K562 (cell line): Measurements from ENCODE around the gene SPATA13. TPM values are rescaled to one million over a fixed set of nuclear protein-coding genes. Genes with fewer than 3 reads are reported as not detected.

Source experiments
- ATAC-seq: fragments of 200-7000 bp; cut with Tn5 transposase; 3 replicates; pipeline ENCODE4 v1.9.1; 2020; ENCODE audit warnings: moderate library complexity
- BruUV-seq: library from RNA; stranded (reverse); fragments of 400-500 nt; replicated peaks from 2 replicates; lab custom pipeline; 2021; lab: Mats Ljungman, UMichigan
- CTCF ChIA-PET: fragments of 300-600 bp; formaldehyde crosslinking; extraction: SDS; loops from one replicate; lab custom pipeline; 2021; ENCODE audit warnings: low intra/inter-chr PET ratio; lab: Yijun Ruan, JAX
- POLR2A ChIA-PET: fragments of 300-600, 350-650 bp; sonication (Branson Sonifier 250); formaldehyde crosslinking; extraction: SDS; loops from one replicate; lab custom pipeline; 2021; ENCODE audit warnings: antibody characterized with exemption, inconsistent platforms; lab: Yijun Ruan, JAX
- DNase-seq, 4 experiments: peaks; one replicate each; pipeline versions ENCODE4 v3.0.0 to v3.0.0-alpha.2; 2011 to 2018; ENCODE audit warnings: low spot score in 3 of 4, mixed read lengths in 3 of 4; ENCODE audit errors: extremely low read depth in 1 of 4
- FAIRE-seq: peaks from 2 replicates; lab custom pipeline; 2011; peaks lifted over from hg19 to GRCh38; lab: Jason Lieb, UNC
- H2AFZ ChIP-seq: 2 replicates; pipeline ENCODE4 v1.6.0; 2011; ENCODE audit warnings: low read depth, low read length, control low read depth, inconsistent platforms
- H3K27ac ChIP-seq: fragments of 200-600 bp; 3 replicates; pipeline ENCODE4 v1.8.0; 2011; ENCODE audit warnings: low read depth, mild to moderate bottlenecking, control low read depth, inconsistent platforms, low read length, moderate library complexity, mixed read lengths; ENCODE audit errors: extremely low read depth
- H3K27me3 ChIP-seq, 2 experiments: fragments of 300-600 bp in 1 of 2; 2 replicates in 1 of 2; 3 replicates in 1 of 2; pipeline versions ENCODE4 v1.6.0 to v1.8.0; 2011; ENCODE audit warnings: inconsistent platforms in 2 of 2, low read length in 2 of 2, mild to moderate bottlenecking in 1 of 2, mixed read lengths in 1 of 2, moderate library complexity in 1 of 2; ENCODE audit not compliant: control insufficient read depth in 2 of 2, insufficient read depth in 2 of 2
- H3K36me3 ChIP-seq: fragments of 300-600 bp; 3 replicates; pipeline ENCODE4 v1.8.0; 2011; ENCODE audit warnings: mild to moderate bottlenecking, low read length, inconsistent platforms; ENCODE audit not compliant: control insufficient read depth, insufficient read depth
- H3K4me1 ChIP-seq, 2 experiments: fragments of 200-600 bp in 1 of 2; replicated peaks in 1 of 2; 2 replicates in 1 of 2; 3 replicates in 1 of 2; pipeline versions ENCODE4 v1.5.1 to v1.8.0; 2011; ENCODE audit warnings: inconsistent platforms in 2 of 2, low read length in 2 of 2, mild to moderate bottlenecking in 1 of 2, mixed read lengths in 1 of 2, moderate library complexity in 1 of 2; ENCODE audit not compliant: control insufficient read depth in 2 of 2, insufficient read depth in 2 of 2
- H3K4me2 ChIP-seq: 2 replicates; pipeline ENCODE4 v1.6.1; 2011; ENCODE audit warnings: low read length, control low read depth, inconsistent platforms, mixed read lengths; ENCODE audit not compliant: insufficient read depth
- H3K4me3 ChIP-seq: fragments of 200-600 bp; sonication (generic), shearing (Covaris generic); 2 replicates; pipeline ENCODE4 v1.5.1; 2016; ENCODE audit warnings: control low read depth, inconsistent platforms
- H3K79me2 ChIP-seq: fragments of 200-600 bp; 3 replicates; pipeline ENCODE4 v1.8.0; 2011; ENCODE audit warnings: low read length, inconsistent platforms; ENCODE audit not compliant: control insufficient read depth, insufficient read depth
- H3K9ac ChIP-seq, 2 experiments: 2 replicates each; pipeline versions ENCODE4 v1.6.0 to v1.6.1; 2011; ENCODE audit warnings: low read depth in 2 of 2, low read length in 2 of 2, control low read depth in 1 of 2, inconsistent platforms in 1 of 2, mild to moderate bottlenecking in 1 of 2, mixed read lengths in 1 of 2; ENCODE audit not compliant: insufficient read depth in 1 of 2
- H3K9me1 ChIP-seq: one replicate; pipeline ENCODE4 v1.6.0; 2011; ENCODE audit warnings: inconsistent platforms, mild to moderate bottlenecking, low read length, moderate library complexity; ENCODE audit not compliant: control insufficient read depth, insufficient read depth
- H3K9me3 ChIP-seq: replicated peaks from 2 replicates; pipeline ENCODE4 v1.5.1; 2011; ENCODE audit warnings: low read depth, low read length, inconsistent platforms; ENCODE audit not compliant: control insufficient read depth, insufficient read depth
- H4K20me1 ChIP-seq: replicated peaks from 2 replicates; pipeline ENCODE4 v1.6.1; 2011; ENCODE audit warnings: low read length, inconsistent platforms, mixed read lengths; ENCODE audit not compliant: control insufficient read depth, insufficient read depth
- ASH1L ChIP-seq: fragments of 450-650 bp; IDR thresholded peaks from 2 replicates; pipeline ENCODE4 v1.6.1; 2018; ENCODE audit warnings: borderline replicate concordance, mild to moderate bottlenecking, low read depth; ENCODE audit not compliant: partially characterized antibody
- ELK1 ChIP-seq: sonication (generic); formaldehyde crosslinking; IDR thresholded peaks from 2 replicates; pipeline ENCODE4 v1.8.1; 2022; ENCODE audit warnings: missing genetic modification reagents
- FUS ChIP-seq: fragments of 200-400 bp; formaldehyde crosslinking; optimal IDR thresholded peaks from 2 replicates; pipeline ENCODE3; 2017; ENCODE audit warnings: low read depth, low read length
- MYNN ChIP-seq, 2 experiments: sonication (generic); formaldehyde crosslinking in 1 of 2; IDR thresholded peaks; 2 replicates each; pipeline versions ENCODE4 v1.5.0 to v1.6.1; 2016 to 2020; ENCODE audit warnings: antibody characterized with exemption in 1 of 2, missing genetic modification reagents in 1 of 2
- NR3C1 ChIP-seq: sonication (generic); formaldehyde crosslinking; IDR thresholded peaks from 2 replicates; pipeline ENCODE4 v1.8.1; 2022; ENCODE audit warnings: missing genetic modification reagents
- SMAD1 ChIP-seq: fragments of 150-350 bp; IDR thresholded peaks from 2 replicates; pipeline ENCODE4 v1.6.1; 2014; ENCODE audit warnings: low read length, low read depth; ENCODE audit not compliant: partially characterized antibody
- SRF ChIP-seq, 2 experiments: fragments of 250-450, 450-650 bp in 1 of 2; sonication (Bioruptor Pico) in 1 of 2; sonication (generic) in 1 of 2; formaldehyde crosslinking; IDR thresholded peaks; 2 replicates each; pipeline versions ENCODE4 v1.5.0 to v1.5.1; 2020 to 2022; ENCODE audit warnings: mild to moderate bottlenecking in 1 of 2, missing genetic modification reagents in 1 of 2
- TCF7 ChIP-seq: sonication (generic); IDR thresholded peaks from 2 replicates; pipeline ENCODE4 v1.6.1; 2016; ENCODE audit warnings: antibody characterized with exemption, borderline replicate concordance
- VEZF1 ChIP-seq: fragments of 200-800 bp; sonication (Bioruptor generic); IDR thresholded peaks from 2 replicates; pipeline ENCODE4 v1.6.1; 2017; ENCODE audit warnings: missing genetic modification characterization, missing compliant biosample characterization
- WHSC1 ChIP-seq: IDR thresholded peaks from one replicate; pipeline ENCODE4 v1.6.1; 2012; ENCODE audit warnings: low read length, control low read depth, inconsistent platforms
- ZNF224 ChIP-seq: sonication (generic); formaldehyde crosslinking; IDR thresholded peaks from 2 replicates; pipeline ENCODE4 v1.8.0; 2022; ENCODE audit warnings: mild to moderate bottlenecking, missing genetic modification reagents
- ZNF398 ChIP-seq: fragments of 250-450 bp; sonication (Bioruptor Pico); IDR thresholded peaks from 2 replicates; pipeline ENCODE4 v1.8.0; 2021; ENCODE audit warnings: moderate library complexity, mild to moderate bottlenecking, inconsistent platforms
- ZNF77 ChIP-seq: fragments of 250-450 bp; sonication (Bioruptor Pico); IDR thresholded peaks from 2 replicates; pipeline ENCODE4 v1.5.0; 2020
- WGBS: fragments of 100-300 bp; shearing (Covaris generic); methylation state at CpG from one replicate; pipeline ENCODE4 v1.1.6; 2016; ENCODE audit warnings: low coverage, mixed read lengths; ENCODE audit not compliant: insufficient coverage; ENCODE audit errors: missing lambda C conversion rate; 5-methylcytosine and 5-hydroxymethylcytosine counted together
- in situ Hi-C: fragments of 300-500 bp; cut with MboI; formaldehyde crosslinking; loops from 4 replicates; pipeline ENCODE4 v1.15.0; 2018; ENCODE audit warnings: inconsistent platforms, mixed read lengths
- intact Hi-C: fragments of 100-400 bp; cut with micrococcal nuclease; formaldehyde crosslinking; loops from 2 replicates; pipeline ENCODE4 v1.14.2; 2022
- polyA plus RNA-seq, 8 experiments: library from polyadenylated mRNA; depleted of rRNA in 4 of 8; stranded (reverse) in 5 of 8; unstranded in 3 of 8; fragments of >200 nt; fragmentation: Nextera tagmentation in 2 of 8; fragmentation: Illumina TruSeq in 1 of 8; extraction: Ambion mirVana in 2 of 8; extraction: Trizol in 1 of 8; gene quantifications; 2 replicates each; pipeline versions ENCODE4 v1.2.1 to v1.2.3, GENCODE V29; 2011 to 2014; ENCODE audit warnings: inconsistent platforms in 1 of 8, missing spikeins in 1 of 8
- total RNA-seq, 7 experiments: library from RNA; depleted of rRNA in 6 of 7; stranded (reverse); fragments of >200 nt in 6 of 7; fragmentation: Illumina TruSeq in 2 of 7; extraction: Trizol in 2 of 7; gene quantifications; 2 replicates each; pipeline versions ENCODE4 v1.2.1 to v1.2.3, GENCODE V29; 2011 to 2021; ENCODE audit warnings: low replicate concordance in 1 of 7

Gene SPATA13
- total and polyA plus RNA-seq, 9 of the 15 experiments (the other 6 are each of a cell fraction or from before 2014, with no cell fraction given) = 0.08 to 0.99 (median 0.21) TPM; not detected in 2

GRCh38 chr13:24242100-24242499 lies 81.6 kb downstream of the SPATA13 start:
- Histone ChIP-seq H3K4me1 (no peaks in the 10 kb centered on the region), H3K36me3 (no peaks in the 10 kb centered on the region), H4K20me1 (no peaks in the 10 kb centered on the region), H2AFZ (no peak overlapping the region), H3K9me3 (no peaks in the 10 kb centered on the region), H3K9ac (no peak overlapping the region), H3K27me3 (peaks cover 3 to 14% of the 10 kb centered on the region in 2 experiments; a peak in 2 of 5 replicates), H3K79me2 (no peaks in the 10 kb centered on the region), H3K9me1 (no peaks in the 10 kb centered on the region), H3K4me2 (no peak overlapping the region), H3K27ac (no peak overlapping the region), H3K4me3 (no peak overlapping the region)
- in situ Hi-C loops (no loop called here), intact Hi-C loops (no loop called here)
- no TSS peak for BruUV-seq
- 10% methylated on average over 3 of the region's 5 CpGs for WGBS
- DNase-seq (no peak), ATAC-seq (no peak), FAIRE-seq (no peak)
- ChIA-PET CTCF (no interaction called here), POLR2A (interaction anchor here (0.6 kb wide), 1 partner anchor 1229 kb away, joined by 3 read pairs; no protein-coding TSS in a partner anchor)
- TF ChIP-seq SMAD1 (no peak), MYNN (IDR thresholded peaks at IDR 0.05) (no peak), MYNN (CRISPR knock-in tag; IDR thresholded peaks at IDR 0.05) (no peak), ZNF398 (CRISPR knock-in tag) (no peak), FUS (no peak), NR3C1 (CRISPR knock-in tag) (no peak), WHSC1 (no peak), VEZF1 (CRISPR knock-in tag) (no peak), ELK1 (CRISPR knock-in tag) (no peak), ZNF77 (CRISPR knock-in tag) (no peak), ASH1L (no peak), SRF (CRISPR knock-in tag; IDR thresholded peaks at IDR 0.05) (no peak), ZNF224 (no peak), TCF7 (no peak)
